ES-I3 (cell line): ENCODE measurements around the gene SHC1.
A peak's percentile ranks its signal among the peaks of the same experiment; 100 is the strongest.
"Not testable (repeated sequence)": the region's sequence is repeated elsewhere in the genome, so short reads cannot be mapped to it uniquely, and the experiment has no call there.

ENCODE experiments used
- H3K36me3 ChIP-seq: 2 replicates; pipeline ENCODE4 v1.6.1; 2013; ENCODE audit warnings: mild to moderate bottlenecking, low read length, control low read depth, moderate library complexity; ENCODE audit not compliant: insufficient read depth
- H3K4me1 ChIP-seq: 2 replicates; pipeline ENCODE4 v1.6.1; 2013; ENCODE audit warnings: mild to moderate bottlenecking, control low read depth, low read length; ENCODE audit not compliant: insufficient read depth
- H3K9ac ChIP-seq: 2 replicates; pipeline ENCODE4 v1.6.1; 2013; ENCODE audit warnings: low read depth, mild to moderate bottlenecking, low read length, moderate library complexity
- H3K9me3 ChIP-seq: 2 replicates; pipeline ENCODE4 v1.6.1; 2013; ENCODE audit warnings: mild to moderate bottlenecking, low read length, moderate library complexity; ENCODE audit not compliant: control insufficient read depth, insufficient read depth

SHC1 gene

DNA sequence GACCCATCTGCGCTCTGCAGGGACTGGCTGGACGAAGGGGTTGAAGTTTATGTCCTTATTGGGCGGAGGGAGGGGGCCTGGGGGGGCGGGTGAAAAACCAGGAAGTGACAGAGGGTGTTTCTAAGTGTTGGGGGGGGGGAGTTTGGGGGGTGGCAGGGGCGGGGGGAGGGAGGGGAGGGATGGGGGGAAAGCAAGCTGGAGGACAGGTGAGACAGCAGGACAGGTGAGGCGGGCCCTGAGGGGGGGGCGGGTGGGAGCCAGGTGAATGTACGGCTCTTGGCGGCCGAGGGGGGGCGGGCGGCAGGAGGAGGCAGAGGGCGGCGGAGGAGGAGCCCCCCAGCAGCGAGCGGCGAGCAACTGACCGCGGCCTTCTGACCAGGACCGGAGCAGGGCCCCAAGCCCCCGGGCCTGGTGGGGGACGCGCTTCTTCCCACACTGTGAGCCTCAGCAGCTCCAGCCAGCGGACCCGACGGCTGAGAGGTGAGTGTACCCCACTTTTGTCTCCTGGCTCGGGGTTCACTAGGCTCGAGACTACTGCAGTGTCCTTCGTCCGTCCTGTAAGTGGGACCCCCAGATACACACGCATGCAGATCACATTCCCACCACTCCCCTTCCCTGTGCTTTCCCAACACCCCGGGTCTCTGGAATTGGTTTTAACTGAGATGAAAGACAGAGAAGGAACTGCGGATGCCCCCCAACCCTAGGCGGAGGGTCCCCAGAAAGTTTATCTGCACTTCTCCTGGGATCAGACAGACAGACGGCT is 32.1 kb upstream of the SHC1 start, which contains the start of gene ZBTB7B:
Gene ZBTB7B (plus strand): TSS at position 339 of the 763 bp plus-strand sequence. CDS start 11,859 bp downstream, outside the sequence.
- H3K9ac ChIP-seq, result peak within 1 kb of the TSS; percentile 89
- H3K9me3 ChIP-seq, result no peaks in the 10 kb centered on the region
- peaks cover 7% of the 10 kb centered on the region; the same call in 1 of the 2 replicates for H3K4me1 ChIP-seq
- H3K36me3 ChIP-seq, result no peaks in the 10 kb centered on the region

- Histone ChIP-seq H3K36me3 (no peaks in the 10 kb centered on the region), H3K9ac (peak overlapping the region; percentile 89), H3K4me1 (peaks cover 7% of the 10 kb centered on the region; the same call in 1 of the 2 replicates), H3K9me3 (no peaks in the 10 kb centered on the region)
Measured at GRCh38 chr1:155001675-155002463, 31.3 kb upstream of the SHC1 start.

- Histone ChIP-seq H3K9me3 (no peaks in the 10 kb centered on the region), H3K9ac (peak overlapping the region; percentile 89), H3K4me1 (peaks cover 7% of the 10 kb centered on the region; the same call in 1 of the 2 replicates)
Measured at GRCh38 chr1:155001425-155001674, 30.8 kb upstream of the SHC1 start.

DNA sequence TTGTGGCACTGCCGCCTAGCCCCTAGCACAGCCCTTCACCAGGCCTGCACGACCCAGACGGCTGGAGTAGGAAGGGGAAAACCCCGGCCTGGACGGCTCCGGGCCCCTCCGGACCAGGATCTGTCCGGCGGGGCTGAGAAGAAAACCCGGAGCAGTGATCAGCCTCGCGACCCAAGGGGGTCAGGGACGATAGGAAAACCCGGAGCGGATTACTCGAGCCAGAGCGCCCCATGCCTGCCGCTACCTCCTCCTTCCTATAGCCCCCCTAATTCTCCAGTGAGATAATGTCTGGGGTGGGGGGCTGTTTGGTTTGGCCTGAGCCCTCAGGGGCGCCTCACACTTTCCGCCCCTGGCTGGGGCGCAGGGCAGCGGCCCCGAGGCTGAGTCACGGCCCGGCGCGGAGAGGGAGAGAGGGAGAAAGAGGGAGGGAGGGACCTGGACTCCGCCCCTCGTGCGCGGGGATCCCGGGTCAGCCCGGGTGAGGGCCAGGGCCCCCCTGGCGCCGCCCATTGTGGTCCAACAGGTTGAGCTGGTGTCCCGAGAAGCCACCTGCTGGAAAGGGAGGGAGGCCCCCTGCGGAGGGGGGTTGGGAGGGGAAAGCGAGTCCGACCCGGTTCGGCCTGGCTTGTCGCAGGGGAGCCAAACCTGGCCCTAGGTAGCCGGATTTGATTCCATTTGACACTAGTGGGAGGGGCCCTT is 30.3 kb upstream of the SHC1 start:
- Histone ChIP-seq H3K36me3 (no peaks in the 10 kb centered on the region), H3K9ac (peak overlapping the region; percentile 89), H3K9me3 (no peaks in the 10 kb centered on the region), H3K4me1 (peaks cover 7% of the 10 kb centered on the region; the same call in 1 of the 2 replicates)

More at GRCh38 chr1:155001425-155001674, 30.8 kb upstream of the SHC1 start:
- H3K36me3 ChIP-seq, result no peaks in the 10 kb centered on the region

- Histone ChIP-seq H3K9ac (peak overlapping the region; percentile 89), H3K9me3 (no peaks in the 10 kb centered on the region), H3K36me3 (no peaks in the 10 kb centered on the region), H3K4me1 (peaks cover 7% of the 10 kb centered on the region; the same call in 1 of the 2 replicates)
Measured at GRCh38 chr1:155000411-155000725, 29.8 kb upstream of the SHC1 start.

DNA sequence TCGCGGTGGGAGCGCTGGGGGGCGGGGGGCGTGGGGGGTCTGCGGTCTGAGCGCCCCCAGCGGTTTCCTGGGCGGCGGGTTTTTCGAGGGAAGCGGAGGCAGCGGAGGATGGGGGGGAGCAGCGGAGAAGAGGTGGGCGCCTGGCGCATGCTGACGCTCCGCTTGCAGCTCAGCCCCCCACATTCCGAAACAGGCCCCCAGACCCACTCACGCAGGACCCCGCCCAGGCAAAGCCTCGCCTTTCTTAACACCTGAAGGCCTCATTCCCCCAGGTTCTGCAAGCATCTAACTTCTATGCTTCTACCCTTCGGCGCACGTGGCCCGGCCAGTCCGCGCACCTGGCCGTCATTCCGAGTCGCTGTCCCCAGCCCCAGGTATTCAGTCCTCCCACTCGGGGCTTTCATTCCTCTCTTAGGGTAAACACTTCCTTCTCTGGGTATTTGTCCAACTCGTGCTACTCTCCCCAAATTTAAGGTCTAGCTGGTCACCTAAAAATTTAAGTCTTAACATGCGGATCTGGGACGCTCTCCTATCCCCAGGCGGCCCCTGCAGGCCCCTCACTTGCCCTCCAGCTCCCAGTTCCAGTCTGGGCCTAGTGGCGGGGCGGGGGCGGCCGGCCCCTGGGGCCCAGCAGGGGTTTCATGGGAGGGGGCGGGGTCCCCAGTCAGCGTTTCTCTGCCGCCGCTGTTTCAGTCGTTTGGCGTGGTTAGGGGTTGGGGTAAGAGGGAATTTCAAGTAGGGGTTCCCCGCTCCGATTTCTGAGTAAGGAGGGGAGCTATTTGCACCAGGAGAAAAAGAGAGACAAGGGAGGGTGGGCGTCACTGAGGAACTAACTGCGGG is 29.2 kb upstream of the SHC1 start:
- H3K9me3 ChIP-seq, result no peaks in the 10 kb centered on the region
- peaks cover 6% of the 10 kb centered on the region; the same call in 1 of the 2 replicates for H3K4me1 ChIP-seq
- no peaks in the 10 kb centered on the region for H3K36me3 ChIP-seq
- H3K9ac ChIP-seq, result peak overlapping the region; percentile 65

- no peaks in the 10 kb centered on the region for H3K9me3 ChIP-seq
- H3K36me3 ChIP-seq, result no peaks in the 10 kb centered on the region
- no peaks in the 10 kb centered on the region; the same call in 1 of the 2 replicates for H3K4me1 ChIP-seq
- peak overlapping the region; percentile 48 for H3K9ac ChIP-seq
Measured at GRCh38 chr1:154998818-154999570, 28.4 kb upstream of the SHC1 start.

DNA sequence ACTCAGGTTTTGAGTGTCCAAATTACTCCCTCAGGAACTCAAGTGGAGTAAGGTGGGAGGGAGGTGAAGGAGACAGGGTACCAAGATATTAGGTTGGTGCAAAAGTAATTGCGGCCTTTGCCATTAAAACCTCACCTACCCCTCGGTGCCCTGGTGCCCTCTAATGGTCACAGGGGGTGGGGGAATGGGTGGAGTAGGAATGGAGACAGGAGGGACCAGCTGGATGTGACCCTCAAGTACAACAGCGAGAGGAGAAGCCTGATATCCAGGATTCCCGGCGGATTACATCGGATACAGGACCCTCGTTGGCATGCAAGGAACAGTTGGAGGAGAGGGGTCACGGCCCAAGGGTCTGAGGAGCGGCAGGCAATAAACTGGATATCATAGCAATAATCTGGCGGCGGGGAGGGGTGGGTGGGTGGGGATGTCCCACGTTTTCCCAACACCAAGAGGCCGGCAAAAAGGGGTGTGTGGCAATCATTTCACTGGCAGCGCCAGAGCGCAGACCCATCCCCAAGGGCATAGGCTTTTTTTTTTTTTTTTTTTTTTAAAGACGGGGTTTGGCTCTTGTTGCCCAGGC is 27.7 kb upstream of the SHC1 start:
- Histone ChIP-seq H3K4me1 (peaks cover 7% of the 10 kb centered on the region; the same call in 1 of the 2 replicates), H3K36me3 (no peaks in the 10 kb centered on the region), H3K9me3 (no peaks in the 10 kb centered on the region), H3K9ac (no peak overlapping the region)

- no peaks in the 10 kb centered on the region for H3K9me3 ChIP-seq
- H3K36me3 ChIP-seq, result no peaks in the 10 kb centered on the region
- H3K9ac ChIP-seq, result no peak overlapping the region
- peaks cover 12% of the 10 kb centered on the region; the same call in 1 of the 2 replicates for H3K4me1 ChIP-seq
Measured at GRCh38 chr1:154996966-154997701, 26.6 kb upstream of the SHC1 start.

GRCh38 chr1:154995301-154995983 is 24.9 kb upstream of the SHC1 start:
- peaks cover 12% of the 10 kb centered on the region; the same call in 1 of the 2 replicates for H3K4me1 ChIP-seq
- not testable (repeated sequence) for H3K9ac ChIP-seq, H3K9me3 ChIP-seq, H3K36me3 ChIP-seq

DNA sequence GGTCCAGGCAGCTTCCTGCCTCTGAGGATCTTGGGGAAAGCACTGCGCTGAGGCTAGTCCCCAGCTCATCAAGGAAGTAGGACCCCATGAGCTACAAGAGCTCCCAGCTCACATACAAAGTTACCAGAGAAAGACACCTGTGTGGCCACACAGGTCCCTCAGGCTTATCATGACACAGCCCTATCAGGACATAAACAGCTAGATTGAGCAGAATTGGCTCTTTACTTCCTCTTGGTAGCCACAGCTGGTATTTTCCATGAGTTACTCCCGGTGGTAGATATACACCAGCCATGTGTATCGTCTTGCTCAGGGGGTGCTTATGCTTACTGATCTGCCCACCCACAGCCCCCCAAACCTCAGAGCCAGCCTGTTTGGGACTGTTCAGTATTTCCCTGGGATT is 24.0 kb upstream of the SHC1 start:
- H3K9ac ChIP-seq, result no peak overlapping the region
- no peaks in the 10 kb centered on the region for H3K9me3 ChIP-seq
- H3K36me3 ChIP-seq, result peaks cover 3% of the 10 kb centered on the region
- H3K4me1 ChIP-seq, result peaks cover 12% of the 10 kb centered on the region; the same call in 1 of the 2 replicates

DNA sequence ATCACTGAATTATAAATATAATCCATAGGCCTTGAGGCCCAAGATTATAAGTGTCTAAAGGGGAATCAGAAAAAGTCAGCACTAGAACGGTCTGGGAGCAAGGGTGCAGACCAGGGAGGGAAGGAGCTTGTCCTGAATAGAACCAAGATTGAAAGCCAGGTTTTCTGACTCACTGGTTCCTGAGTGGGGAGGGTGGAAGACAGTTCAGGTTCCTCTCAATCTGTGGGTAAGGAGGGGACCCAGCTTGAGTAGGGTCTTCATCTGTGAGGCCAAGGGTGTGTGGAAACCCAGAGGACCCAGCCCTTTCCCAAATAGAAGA is 23.7 kb upstream of the SHC1 start:
- Histone ChIP-seq H3K36me3 (peaks cover 3% of the 10 kb centered on the region), H3K9me3 (no peaks in the 10 kb centered on the region), H3K9ac (no peak overlapping the region), H3K4me1 (peaks cover 12% of the 10 kb centered on the region; the same call in 1 of the 2 replicates)
